NCI-H1092 treated with DMSO at 0.1 percent for 48 hours (cell line): ENCODE data around the gene PRKD1.
A peak's percentile ranks its signal among the peaks of the same experiment; 100 is the strongest.

Experiments
- DNase-seq: peaks from one replicate; lab custom pipeline; 2025; lab: John Stamatoyannopoulos, UW

The PRKD1 gene

DNA sequence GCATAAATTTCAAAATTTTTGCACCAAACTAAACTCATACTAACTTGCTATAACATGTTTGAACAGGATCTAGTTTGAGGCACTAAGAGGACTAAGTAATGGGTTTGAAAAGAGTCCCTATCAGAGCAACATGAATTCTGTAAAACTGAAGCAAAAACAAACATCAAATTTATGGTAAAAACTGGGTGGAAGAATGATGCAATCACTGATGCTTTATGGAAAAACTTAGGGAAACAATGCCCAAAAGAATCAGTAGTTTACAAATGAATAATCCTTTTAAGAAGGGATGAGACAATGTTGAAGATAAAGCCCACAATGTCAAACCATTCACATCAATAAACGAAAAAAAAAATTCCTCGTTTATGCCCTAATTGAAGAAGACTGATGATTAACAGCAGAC lies 88.9 kb downstream of the PRKD1 start:
- DNase-seq = no peak

GRCh38 chr14:29836395-29836794 lies 91.3 kb downstream of the PRKD1 start:
- DNase-seq = no peak

- DNase-seq = no peak
These were observed 95.6 kb downstream of the PRKD1 start for GRCh38 chr14:29832042-29832441.

DNA sequence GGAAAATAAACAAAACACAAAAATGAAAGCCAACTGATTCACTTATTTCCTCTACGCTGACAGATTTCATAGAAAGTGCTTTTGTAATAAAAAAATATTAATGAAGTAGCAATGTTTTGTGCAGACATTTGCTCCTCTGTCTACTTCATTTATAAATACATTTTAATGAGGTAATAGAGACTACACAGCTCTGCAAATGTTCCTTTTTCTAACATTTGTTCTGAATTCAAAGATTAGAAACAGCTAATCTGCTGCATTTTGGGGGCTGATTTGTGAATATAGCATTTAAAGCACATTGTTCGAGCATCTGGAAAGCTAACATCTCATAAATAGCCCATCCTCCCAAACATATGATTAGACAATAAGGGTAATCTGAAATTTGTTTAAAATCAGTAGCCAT lies 97.8 kb downstream of the PRKD1 start:
- DNase-seq = no peak

GRCh38 chr14:29823816-29824215 lies 103.8 kb downstream of the PRKD1 start:
- no peak for DNase-seq

- DNase-seq = peak; percentile 96
These were observed 105.3 kb downstream of the PRKD1 start for GRCh38 chr14:29822430-29822709.

- peak; percentile 84 for DNase-seq
These were observed 105.8 kb downstream of the PRKD1 start for GRCh38 chr14:29821661-29822429.

GRCh38 chr14:29821242-29821641 lies 106.4 kb downstream of the PRKD1 start:
- no peak for DNase-seq

DNA sequence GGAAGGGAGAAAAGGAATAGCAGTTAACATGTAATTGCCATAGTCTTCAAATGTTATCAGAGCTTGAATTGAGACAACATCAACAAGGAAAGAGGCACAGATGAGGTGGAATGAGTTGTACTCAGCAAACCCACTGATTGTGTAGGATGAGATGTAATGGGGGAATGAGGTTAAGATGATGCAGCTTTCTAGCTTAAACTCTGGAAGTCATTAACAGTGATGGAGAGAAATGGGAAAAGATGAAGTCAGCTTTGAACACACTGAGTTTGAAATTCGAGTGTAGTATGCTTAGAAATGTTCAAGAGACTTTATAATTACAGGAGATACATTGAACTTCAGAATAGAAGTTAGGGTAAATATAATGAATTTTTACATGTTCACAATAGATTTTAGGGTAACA lies 106.9 kb downstream of the PRKD1 start:
- no peak for DNase-seq

DNA sequence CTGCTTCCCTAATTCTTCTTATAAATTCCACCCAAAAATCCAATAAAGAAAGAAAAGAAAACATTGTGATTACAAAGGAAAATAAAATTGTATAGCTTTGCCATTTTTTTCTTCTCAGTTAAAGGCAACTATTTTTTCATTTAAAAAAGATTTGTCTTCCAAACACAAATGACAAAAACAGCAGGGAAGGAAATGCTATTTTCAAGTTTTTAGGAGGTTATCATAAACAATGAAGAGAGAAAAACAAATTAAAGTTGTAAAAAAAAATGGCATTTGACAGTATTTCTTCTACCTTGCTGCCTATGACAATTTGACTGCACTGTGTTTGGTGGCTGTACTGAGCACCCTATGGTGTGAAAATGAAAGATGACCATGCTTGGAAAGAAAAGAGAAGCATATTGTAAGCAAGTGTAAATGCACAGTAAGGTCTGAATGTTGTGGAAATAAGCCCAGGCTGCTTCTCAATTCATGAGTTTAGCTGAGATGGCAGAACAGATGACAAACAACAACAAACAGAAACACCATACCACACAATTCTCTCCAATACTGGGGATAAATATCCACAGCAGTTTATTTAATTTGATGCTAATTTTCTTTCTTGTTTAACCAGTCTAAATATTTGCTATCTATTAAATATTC lies 109.8 kb downstream of the PRKD1 start:
- peak; percentile 22 for DNase-seq

DNA sequence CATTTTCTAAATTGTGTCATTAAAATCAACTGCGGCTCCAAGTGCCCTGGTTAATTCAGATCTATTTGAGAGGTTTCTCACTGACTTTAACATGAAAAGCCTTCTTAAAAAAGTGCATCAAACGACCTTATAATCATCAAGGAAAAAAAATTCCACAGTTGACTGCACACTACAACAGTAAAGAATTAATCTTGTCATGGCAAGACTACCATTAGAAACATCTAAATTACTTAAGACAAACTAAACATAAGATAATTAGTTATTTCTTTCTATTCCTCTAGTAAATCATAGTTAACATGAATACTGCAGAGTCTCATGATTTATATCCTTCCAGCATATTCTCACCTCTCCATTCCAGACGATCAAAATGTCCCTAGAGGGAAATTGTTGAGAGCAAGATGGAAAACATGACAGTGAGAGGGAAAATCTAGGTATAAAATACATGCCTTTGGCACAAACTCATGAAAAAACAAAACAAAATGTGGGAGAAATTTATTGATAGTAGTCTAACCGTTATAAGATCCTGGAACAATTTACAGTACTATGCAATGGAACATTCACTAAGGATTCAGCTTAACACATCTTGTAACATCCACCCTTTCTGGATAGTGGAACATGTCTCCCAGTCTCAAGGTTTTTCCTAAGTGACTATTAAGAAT lies 112.5 kb downstream of the PRKD1 start:
- DNase-seq = no peak

GRCh38 chr14:29814156-29815015 lies 113.3 kb downstream of the PRKD1 start:
- DNase-seq = peak; percentile 94

DNA sequence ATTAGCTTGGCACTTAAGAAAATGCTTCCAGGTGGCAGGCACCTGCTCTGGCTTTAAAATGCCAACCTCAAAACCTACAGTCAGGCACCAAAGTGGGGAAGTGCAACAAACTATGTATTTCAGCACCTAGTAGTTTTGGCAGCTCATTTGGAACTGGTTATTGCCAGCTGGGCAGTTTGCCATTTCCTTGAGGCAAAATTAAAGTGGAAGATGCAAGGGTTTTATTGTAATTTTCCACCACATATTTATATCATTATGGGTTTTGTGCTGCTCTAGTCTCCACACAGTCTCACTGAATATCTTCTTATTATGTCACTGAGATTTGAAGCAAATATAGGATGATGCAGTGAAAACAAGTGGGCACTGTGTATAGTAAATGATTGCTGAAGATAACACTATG lies 117.0 kb downstream of the PRKD1 start:
- peak; percentile 98 for DNase-seq

DNA sequence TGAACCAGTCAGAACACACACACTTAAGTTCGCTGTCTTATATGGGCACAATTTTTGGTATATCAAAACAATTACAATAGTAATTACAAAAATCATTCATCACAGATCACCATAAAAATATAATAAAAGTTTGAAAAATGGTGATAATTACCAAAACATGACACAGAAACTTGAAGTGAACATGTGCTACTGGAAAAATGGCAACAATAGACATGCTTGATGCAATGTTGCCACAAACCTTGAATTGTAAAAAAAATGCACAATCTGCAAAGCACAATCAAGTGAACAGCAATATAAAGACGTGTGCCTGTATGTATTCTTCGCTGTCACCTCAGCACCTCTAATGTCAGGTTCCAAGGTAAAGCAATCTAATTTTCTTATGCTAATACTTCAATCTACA lies 117.6 kb downstream of the PRKD1 start:
- no peak for DNase-seq

GRCh38 chr14:29806124-29806517 lies 121.5 kb downstream of the PRKD1 start:
- DNase-seq = no peak

- peak; percentile 35 for DNase-seq
These were observed 122.1 kb downstream of the PRKD1 start for GRCh38 chr14:29805415-29806123.

DNA sequence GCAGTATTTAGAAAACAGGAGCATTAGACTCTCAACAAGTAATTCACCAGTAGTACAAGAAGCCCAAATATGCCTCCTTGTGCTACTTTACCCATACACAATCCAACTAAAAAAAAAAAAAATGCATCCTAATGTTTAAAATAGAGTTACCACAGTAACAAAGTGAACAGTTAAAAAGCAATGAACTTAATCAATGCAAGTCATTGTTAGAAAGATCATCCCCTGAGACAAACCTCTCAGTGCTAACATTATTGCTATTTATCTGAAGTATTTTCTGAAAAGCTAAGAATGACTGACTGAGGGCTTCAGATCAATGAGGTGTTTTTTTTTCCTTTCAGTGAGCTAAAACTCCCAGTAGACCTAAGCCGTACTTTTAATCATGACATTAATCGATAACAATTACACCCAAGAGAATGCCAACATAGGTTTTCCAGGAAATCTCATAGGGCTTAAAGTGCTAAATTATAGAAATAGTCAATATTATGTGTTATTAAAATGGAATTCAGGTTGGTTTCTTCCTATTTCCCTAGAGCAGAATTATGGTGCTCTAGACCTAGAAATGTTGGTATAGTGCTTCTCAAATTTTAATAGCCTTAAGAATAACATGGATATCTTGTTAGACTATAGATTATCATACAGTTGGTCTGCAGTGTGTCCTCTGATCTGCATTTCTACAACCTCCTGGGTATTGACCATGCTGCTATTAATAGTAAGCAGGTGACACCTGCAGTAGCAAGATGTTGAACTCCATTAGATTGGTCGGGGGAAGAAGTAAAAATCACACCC lies 123.0 kb downstream of the PRKD1 start:
- DNase-seq = no peak

DNA sequence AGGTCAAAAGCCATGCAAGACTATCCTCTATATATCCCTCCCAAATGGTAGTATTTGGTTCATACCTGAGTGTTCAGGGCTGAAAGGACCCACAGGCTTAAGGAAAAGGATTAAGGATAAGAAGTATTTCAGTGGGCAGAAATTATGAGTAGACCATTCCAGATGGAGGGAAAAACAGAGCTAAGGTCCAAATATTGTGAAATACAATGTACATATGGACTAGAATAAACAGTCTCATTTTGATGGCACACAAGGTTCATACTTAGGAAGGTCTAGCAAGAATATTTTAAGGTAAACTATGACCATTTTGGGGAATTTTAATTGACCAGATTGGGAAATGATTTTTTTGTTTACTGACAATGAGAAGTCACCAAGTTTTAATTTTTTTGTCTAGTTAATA lies 124.6 kb downstream of the PRKD1 start:
- DNase-seq = no peak

DNA sequence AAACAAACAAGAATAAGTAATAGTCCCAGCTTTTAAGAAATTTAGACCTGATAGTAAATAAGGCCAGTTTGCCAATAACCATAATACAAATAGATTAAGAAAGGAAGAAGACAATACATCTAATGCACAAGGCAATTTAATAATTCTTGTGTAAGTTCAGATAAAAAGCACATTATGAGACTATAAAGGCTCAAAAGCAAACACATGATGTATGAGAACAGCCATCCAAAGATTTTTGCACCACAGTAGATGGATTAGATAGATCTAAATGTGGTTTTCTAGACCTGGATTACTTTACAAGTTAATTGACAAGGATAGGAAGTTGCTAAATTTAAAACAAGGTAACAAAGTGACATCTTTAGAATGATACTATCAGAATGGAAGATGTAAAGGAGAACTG lies 125.4 kb downstream of the PRKD1 start:
- DNase-seq = no peak

DNA sequence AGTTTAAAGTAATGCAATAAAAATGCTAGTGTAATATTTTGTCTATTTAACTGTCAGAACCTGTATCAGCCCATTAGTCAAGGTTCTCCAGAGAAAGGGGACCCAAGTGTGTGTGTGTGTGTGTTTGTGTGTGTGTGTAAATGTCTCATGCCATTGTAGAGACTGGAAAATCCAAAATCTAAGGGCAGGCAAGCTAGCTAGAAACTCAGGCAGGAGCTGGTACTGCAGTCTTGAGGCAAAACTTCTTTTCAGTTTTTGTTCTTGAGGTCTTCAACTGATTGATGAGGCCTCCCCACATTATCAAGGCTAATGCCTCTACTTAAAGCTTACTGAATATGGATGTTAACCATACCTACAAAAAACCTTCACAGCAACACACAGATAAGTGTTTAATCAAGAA lies 126.7 kb downstream of the PRKD1 start:
- no peak for DNase-seq

GRCh38 chr14:29799464-29800095 lies 128.1 kb downstream of the PRKD1 start:
- no peak for DNase-seq
